HG03175 (cell line): ENCODE measurements around the gene RRBP1.
"Not testable (repeated sequence)": the region's sequence is repeated elsewhere in the genome, so short reads cannot be mapped to it uniquely, and the experiment has no call there.

Source experiments
- ATAC-seq: cut with Tn5 transposase; IDR thresholded peaks from one replicate; pipeline ENCODE4 v1.9.1; 2021; ENCODE audit warnings: mild to moderate bottlenecking, moderate library complexity; ENCODE audit not compliant: unreplicated experiment

RRBP1 gene

DNA sequence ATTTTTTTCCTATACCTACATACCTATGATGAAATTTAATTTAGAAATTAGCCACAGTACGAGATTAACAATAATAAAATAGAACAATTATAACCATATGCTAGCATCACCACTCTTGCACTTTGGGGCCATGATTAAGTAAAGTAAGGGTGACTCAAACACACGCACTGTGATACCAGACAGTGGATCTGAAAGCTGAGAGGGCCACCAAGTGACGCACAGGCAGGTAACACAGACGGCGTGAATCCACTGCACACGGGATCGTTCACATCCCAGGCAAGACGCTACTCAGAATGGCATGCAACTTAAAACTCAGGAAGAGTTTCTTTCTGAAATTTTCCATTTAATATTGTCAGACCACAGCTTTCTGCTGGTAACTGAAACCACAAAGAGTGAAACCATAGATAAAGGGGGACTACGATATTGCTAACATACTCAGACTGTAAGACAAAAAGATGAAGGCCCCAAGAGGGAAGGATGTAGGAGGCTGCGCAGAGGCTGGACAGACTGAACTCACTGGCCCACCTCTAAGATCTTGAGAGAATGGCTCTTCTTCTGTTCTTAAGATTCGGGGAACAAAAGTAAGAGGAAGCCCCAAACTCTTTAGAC lies 17.9 kb downstream of the RRBP1 start:
- no peak for ATAC-seq

DNA sequence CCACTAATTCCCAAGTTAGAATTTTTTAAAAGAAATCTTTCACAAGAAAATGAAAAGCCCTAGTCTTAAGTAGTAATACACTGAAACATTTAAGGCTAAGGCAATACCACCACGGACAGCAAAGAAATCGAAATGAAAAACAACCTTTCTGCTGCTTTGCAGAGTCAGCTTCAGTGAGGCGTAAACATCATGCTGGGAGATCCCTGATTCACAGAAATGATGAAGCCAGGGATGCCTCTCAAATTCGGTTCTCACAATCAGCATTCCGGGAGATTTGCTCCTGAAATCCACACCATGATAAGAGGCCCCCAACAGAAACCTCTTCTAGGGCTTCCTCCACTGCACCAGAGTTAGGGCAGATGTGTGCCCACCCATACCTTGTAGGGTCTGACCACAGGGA lies 18.6 kb downstream of the RRBP1 start:
- no peak for ATAC-seq

DNA sequence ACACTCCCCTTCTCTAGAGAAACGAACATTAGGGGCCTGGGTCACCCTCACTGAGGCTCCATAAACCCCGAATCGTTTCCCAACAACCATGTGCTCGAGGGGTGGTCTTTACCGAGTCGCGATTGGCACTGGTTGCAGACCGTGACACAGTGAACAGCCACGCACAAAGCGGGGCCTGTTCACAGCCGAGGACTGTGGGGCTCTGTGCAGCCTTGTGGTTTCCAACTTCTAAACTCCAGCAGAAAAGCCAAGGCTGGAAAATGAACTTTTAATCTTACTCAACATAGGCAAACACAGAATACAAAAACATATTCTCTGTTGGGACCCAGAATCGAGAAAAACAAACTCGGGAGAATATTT lies 19.0 kb downstream of the RRBP1 start:
- ATAC-seq, result no peak

DNA sequence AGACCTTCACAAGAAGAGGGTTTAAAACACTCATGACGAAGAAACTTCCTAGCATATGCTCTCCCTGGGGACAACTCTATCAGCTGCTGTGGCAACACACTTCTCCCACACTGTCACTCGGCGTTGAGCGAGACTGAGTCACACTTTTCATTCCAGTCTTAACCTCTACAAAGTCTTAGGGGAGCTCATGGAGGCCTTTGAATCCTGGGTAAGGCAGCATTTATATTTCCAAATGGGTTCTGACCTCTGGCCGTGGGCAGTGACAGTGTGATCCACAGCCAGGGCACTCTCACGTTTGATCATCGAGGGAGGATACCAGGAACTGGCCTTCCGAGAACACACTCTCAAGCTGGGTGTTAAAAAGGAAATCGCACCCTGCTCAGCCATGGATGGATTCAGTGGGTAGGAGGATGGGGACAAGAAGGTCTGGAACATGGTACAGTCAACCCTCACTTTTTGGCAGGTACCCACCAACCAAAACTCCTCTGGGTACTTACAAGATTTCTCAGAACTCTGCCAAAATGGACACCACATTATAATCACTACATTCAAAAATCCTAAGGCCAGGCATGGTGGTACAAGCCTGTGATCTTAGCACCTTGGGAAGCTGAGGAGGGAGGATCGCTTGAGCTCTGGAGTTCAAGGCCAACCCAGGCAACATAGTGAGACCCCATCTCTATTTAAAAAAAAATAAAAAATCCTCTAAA lies 19.6 kb downstream of the RRBP1 start:
- ATAC-seq, result peak; percentile 52

DNA sequence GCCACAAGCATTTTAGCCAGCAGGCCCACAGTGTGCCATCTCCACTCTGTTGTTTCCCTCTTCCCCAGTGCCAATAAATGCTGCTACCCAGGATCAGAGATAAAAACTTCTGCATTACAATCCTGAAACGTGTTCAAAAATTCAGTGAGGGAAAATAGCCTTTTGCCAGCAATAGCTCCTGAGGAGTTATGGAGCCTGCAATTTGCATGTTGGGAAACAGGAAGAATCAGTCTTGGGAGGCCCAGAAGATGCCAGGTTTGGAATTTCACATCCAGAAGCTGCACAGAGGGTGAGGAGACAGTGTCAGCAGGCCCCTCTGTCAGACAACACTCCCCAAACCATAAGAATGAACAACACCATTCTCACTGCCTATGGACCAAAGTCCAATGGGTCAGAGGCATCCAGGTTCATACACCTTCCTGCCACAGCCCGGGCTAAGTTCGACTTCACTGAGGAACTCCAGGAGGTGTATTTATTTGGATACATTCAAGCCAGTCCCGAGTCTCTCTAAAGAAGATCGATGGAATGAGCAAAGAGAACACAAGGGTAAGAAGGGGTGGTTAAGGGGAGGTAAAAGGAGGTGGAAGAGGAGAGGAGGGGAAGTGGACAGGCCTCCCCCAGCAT lies 20.8 kb downstream of the RRBP1 start:
- ATAC-seq, result no peak

DNA sequence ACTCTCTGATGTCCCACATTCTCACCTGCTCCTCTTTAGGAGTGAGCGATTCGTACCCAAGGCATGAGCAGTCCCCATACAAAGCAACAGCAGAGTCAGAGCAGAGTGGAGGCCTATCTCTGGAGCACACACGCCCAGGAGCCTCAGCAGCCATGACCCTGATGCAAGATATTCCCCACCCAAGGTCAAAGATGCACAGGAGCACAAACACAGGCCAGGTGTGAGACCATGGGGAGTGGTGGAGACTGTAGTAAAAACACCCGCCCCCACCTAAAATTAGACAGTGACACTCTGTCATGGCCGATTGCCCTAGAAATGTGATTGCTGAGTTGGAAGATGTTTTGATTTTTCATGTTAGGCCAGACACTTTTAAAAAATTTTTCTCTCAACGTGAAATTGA lies 21.4 kb downstream of the RRBP1 start:
- ATAC-seq, result no peak

DNA sequence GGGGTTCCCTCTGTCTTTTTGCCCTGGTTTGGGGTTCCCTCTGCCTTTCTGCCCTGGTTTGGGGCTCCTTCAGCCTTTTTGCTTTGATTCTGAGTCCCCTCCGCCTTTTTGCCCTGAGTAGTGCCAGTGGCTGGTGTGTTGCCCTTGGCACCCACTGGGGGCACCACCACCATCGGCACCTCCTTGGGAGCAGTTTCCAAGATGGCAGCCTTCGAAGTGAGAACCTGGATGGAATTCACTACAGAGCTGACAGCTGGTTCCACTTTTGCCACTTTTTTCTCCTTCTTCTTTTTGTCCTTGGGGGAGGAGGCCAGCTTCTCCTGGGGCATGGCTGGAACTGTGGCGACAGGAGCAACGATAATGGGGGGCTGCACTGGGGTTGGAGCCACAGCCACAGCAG lies 22.2 kb downstream of the RRBP1 start:
- no peak for ATAC-seq

DNA sequence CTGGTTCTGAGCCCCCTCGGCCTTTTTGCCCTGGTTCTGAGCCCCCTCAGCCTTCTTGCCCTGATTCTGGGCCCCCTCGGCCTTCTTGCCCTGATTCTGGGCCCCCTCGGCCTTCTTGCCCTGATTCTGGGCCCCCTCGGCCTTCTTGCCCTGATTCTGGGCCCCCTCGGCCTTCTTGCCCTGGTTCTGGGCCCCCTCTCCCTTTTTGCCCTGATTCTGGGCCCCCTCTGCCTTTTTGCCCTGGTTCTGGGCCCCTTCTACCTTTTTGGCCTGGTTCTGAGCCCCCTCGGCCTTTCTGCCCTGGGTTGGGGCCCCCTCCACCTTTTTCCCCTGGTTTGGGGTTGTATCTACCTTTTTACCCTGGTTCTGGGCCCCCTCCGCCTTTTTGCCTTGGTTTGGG lies 22.7 kb downstream of the RRBP1 start:
- not testable (repeated sequence) for ATAC-seq

DNA sequence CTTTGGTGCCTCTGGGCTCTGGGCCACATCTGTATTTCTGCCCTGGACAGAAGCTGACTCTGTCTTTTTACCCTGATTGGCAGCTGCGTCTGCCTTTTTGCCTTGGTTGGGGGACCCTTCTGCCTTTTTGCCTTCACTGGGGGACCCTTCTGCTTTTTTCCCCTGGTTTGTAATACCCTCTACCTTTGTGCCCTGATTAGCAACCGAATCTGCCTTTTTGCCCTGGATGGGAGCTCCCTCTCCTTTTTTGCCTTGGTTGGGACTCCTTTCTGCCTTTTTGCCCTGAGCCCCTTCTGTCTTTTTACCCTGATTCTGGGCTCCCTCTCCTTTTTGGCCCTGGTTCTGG lies 23.4 kb downstream of the RRBP1 start:
- no peak for ATAC-seq

DNA sequence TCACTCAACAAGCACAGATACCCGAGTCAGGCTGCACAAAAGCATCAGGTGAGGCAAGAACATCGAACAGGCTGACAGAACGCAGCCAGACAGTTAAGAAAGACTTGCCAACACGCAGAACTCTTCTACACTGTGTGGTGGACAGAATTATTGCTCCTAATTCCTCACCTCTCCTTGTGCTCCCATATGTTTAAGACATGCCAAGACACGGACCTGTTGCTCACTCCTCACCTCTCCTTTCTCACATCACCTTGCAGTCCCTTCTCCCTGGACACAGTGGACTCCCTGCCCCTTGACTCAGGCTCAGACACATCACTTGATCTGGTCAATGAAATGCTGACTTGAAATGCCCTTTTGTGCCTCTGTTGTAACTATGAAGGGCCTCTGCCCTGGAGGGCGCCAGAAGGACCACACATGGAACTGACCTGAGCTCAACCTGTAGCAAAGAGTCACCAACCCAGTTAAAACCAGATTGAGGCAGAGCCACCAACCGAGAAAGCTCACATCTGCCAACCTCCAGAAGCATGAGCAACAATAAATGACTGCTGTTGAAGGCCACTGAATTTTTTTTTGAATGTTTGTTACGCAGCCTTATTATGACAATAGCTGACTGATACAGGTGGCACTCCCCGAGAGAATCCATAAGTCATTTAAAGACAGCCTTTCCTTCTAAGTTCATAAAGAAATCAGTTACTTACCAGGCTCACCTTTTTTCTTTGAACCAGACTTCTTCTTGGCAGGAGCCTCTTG lies 24.0 kb downstream of the RRBP1 start:
- ATAC-seq, result no peak

DNA sequence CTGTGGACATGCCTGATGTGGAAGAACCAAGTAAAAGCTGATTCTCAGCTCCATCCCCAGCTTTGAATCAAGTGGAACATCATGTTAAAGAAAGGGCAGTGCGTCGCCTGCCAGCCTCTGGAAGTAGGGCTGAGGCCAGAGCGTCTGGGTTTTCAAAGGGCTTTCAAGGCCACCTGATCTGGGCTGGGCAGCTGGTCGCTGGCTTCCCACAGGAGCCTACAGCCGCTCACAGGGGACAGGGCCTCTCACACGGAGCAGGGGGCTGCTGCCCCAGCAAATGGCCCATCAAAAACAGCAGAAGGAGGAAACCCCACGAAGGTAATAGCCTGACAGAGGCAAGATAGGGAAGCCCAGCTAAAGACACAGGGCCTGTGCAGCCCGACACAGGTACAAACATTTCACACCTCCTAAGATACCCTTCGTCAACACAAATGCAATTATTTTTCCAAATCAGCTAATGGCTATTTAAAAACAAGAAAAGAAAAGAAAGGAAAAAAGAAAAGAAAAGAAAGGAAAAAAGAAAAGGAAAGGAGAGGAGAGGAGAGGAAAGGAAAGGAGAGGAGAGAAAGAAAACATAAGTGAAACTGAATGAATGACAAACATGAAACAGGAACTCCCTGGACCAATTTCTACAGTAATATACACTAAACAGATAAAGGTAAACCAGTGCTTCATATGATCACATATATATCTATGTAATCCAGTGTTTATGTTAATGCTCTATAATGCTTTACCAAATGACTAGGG lies 24.8 kb downstream of the RRBP1 start:
- no peak for ATAC-seq

DNA sequence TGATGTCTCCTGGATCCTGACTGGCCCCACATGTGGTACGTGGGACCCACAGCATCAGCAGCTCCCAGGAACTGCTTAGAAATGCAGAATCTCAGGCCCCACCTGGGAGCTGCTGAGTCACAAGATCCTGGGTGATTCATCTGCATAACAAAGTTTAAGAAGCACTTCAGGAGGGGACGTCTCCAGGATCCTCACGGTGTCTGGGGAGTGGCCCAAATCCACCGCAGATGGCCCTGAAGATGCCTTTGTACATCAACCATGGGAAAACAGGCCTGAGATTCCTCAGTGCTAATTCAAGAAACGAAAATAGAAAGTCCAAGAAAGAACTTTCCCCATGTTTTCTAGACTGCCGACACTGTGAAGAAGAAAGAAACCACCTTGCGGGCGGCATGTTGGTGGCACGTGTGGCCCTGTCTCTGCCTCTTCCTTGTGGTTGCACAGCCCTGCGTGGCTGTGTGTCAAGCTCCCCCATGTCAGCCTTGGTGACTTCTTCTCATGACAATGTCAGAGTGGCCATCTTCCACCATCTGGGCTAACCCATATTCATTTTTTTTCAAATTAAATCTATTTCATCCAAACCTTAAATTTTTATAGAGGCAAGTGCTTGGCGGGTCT lies 26.1 kb downstream of the RRBP1 start:
- no peak for ATAC-seq

DNA sequence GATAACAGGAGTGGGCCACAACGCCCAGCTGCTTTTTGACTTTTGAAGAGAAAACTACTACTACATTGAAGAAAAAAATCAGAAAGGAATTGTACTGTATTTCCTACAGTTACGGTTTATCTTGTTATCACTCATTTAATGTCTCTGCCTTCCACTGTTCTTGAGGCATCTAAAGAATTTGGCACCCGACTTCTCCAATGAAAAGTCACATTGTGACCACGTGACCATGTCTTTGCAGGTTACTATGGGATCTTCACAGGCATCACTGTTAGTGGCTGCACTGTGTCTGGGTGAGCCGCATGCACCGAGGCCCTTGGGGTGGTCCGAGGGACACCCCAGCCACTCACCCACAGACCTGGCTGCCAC lies 26.8 kb downstream of the RRBP1 start:
- no peak for ATAC-seq

DNA sequence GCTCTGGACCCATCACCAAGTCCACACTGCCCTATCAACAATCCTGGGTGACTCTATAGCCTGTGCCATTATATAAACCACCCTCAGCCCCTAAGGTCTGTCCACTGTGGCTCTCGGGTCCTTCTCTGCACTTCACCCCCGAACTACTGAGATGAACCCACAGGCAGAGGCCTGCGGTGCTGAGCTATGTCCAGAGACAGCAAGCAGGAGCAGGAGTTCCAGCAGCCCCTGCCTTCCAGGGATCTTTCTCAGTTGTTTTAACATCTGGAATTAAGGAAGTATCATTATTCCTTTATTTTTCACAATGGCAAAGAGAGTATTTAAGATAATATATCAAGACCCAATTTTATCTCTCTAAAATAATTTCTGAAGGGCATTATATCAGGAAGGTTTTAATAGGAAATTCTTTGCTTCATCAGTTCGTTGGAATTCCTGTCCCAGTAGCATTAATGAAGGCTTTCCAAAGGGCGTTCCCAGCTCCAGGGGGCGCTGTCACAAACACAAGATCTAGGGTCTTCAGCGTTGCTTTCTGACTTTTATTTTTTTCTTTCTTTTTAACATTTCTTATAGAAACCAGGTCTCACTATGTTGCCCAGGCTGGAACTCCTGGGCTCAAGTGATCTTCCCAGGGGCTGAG lies 27.3 kb downstream of the RRBP1 start:
- ATAC-seq, result no peak

DNA sequence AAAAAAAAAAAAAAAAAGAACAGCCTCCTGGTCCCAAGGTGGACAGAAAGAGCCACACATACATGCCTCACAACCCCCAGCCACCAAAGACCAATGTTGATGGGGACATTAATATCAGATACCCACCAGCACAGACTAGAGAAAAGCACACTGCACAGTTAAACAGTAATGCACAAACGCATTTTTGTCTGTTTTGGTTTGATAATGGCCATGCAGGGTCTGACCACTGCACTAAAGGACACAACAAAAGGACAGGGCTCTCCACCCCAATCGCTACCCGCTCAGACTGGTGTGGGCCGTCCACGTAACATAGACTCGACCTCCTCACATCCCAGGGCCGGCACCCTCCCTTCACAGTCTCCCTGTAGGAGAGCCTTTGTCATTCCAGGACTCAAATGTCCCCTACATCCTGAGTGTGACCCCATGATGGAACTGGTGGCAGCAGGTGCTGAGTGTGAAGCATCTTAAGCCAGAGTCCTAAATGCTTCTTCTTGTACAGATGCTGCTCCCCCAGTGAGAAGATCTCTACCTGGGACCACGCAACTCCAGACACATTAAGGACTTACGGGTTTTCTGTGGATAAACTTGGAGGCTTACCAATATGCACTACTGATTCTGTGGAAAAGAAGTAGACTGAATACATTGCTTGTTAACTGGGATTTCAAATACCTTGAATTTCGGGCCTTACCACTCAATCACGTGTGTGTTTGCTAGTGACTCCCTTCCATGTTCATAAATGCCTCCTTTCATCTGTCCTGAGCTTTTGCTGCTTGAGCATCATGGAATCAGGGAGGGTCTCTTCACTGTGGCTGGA lies 28.0 kb downstream of the RRBP1 start:
- no peak for ATAC-seq

DNA sequence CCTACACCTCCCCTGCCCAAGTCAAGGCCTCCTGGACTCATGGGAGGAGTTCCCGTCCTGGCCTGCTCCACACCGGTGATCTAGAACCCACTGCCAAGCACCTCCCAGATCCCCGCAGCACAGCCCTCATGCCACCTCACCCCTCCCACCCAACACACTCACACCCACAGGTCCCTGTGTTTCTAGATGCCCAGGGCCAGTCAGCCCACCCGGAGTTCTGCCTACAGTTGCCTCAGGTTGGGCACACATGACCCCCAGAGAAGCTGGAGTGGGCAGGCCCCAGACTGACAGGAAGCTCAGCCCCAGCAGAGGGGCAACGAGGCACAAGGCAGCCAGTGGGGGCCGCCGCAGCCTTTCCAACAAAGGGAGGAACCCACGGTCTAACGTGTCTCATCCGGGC lies 29.6 kb downstream of the RRBP1 start:
- ATAC-seq, result no peak

DNA sequence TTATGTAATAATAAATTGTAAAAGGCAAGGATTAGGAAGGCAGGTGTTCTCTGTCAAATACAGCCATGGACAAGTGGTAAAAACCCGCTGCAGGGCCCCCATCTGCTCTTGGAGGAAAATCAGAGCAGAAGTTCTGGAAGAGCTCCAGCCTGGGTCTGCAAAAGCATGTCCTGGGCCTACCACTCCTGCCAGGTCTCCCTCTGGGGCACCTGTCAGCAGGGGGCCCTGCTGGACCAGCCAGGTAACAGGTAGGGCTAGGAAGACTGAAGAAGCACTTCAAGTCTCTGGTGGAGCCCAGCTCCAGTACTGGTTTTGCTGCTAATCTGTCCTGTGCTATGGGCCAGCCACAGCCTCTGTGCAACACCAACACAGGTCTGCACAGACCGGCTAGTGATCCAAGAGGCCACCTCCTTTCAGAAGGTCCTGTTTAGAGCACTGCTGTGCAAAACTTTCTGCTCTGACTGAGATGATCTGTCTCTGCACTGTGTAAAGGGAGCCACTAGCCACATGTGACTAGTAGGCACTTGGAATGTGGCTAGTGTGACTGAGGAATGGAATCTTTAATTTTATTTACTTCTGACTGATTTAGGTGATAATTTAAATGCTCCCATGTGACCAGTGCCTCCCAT lies 30.2 kb downstream of the RRBP1 start:
- ATAC-seq, result no peak

DNA sequence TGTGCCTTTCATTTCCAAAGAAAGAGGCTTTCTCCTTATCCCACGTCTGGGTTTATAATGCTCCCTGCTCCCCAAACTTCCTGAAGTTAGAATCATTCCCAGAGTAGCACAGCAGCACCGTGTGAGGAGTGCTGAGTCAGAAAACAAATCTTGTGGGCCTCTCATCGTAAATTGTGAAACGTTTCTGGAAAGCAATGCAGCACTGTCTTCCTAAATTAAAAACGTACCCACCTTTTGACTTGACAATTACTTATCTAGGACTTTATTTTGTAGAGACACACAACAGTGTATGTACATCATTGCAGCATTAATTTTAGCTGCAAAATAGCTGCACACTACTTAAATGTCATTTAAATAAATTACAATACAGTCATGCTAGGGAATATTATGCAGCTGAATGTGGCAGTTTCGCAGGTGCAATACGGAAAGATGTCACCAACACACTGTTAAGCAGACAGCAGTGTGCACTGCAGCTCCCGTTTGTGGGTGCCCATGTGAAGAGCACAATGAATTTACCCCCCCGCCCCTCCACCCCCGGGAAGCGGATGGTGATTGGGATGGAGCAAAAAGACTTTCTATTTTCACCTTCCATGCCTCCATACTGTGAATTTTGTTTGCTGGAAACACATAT lies 30.8 kb downstream of the RRBP1 start:
- no peak for ATAC-seq
